A549 (cell line): ENCODE data around the gene STARD13.

Source experiments
- MYC ChIP-seq: IDR thresholded peaks from 2 replicates; pipeline ENCODE4 v1.6.1; 2012; ENCODE audit warnings: mild to moderate bottlenecking, inconsistent platforms, low read length, improper control_type of control experiment, borderline replicate concordance
- TF ChIP-seq, protein P1 (sequence below): IDR thresholded peaks from 2 replicates; pipeline ENCODE4 v1.6.1; 2012
- TF ChIP-seq, protein P2 (sequence below): IDR thresholded peaks from 2 replicates; pipeline ENCODE4 v1.6.1; 2012; ENCODE audit warnings: low read depth, borderline replicate concordance
- TF ChIP-seq, protein P3 (sequence below): fragments of >200 bp; sonication (Bioruptor Twin); formaldehyde crosslinking; IDR thresholded peaks from 3 replicates; pipeline ENCODE4 v1.5.1; 2016

DNA sequence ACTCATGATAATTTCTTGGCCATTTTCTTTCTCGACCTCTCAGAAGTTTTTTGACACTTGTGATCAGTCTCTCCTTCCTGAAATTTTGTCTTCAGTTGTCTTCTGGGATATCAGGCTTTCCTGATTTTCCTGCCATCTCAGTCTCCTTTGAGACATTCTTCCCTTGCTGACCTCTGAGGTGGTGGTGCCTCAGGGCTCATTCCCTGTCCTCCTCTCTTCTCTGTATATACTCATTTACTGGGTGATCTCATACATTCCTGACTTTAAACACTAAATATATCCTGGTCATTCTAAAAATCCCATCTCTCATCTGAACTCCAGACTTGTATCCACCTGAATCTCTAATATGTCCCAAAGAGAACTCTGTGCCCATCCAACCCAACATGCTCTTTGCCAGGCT is 31.3 kb upstream of the STARD13 start:
- no peak for TF ChIP-seq MYC
- TF ChIP-seq, protein P1, sequence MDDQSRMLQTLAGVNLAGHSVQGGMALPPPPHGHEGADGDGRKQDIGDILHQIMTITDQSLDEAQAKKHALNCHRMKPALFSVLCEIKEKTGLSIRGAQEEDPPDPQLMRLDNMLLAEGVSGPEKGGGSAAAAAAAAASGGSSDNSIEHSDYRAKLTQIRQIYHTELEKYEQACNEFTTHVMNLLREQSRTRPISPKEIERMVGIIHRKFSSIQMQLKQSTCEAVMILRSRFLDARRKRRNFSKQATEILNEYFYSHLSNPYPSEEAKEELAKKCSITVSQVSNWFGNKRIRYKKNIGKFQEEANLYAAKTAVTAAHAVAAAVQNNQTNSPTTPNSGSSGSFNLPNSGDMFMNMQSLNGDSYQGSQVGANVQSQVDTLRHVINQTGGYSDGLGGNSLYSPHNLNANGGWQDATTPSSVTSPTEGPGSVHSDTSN, result no peak
- TF ChIP-seq, protein P2, sequence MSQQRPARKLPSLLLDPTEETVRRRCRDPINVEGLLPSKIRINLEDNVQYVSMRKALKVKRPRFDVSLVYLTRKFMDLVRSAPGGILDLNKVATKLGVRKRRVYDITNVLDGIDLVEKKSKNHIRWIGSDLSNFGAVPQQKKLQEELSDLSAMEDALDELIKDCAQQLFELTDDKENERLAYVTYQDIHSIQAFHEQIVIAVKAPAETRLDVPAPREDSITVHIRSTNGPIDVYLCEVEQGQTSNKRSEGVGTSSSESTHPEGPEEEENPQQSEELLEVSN, result no peak
- TF ChIP-seq, protein P3, sequence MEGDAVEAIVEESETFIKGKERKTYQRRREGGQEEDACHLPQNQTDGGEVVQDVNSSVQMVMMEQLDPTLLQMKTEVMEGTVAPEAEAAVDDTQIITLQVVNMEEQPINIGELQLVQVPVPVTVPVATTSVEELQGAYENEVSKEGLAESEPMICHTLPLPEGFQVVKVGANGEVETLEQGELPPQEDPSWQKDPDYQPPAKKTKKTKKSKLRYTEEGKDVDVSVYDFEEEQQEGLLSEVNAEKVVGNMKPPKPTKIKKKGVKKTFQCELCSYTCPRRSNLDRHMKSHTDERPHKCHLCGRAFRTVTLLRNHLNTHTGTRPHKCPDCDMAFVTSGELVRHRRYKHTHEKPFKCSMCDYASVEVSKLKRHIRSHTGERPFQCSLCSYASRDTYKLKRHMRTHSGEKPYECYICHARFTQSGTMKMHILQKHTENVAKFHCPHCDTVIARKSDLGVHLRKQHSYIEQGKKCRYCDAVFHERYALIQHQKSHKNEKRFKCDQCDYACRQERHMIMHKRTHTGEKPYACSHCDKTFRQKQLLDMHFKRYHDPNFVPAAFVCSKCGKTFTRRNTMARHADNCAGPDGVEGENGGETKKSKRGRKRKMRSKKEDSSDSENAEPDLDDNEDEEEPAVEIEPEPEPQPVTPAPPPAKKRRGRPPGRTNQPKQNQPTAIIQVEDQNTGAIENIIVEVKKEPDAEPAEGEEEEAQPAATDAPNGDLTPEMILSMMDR, result no peak
